GM19455 (cell line): ENCODE measurements around the gene MIGA1.
"Not testable (repeated sequence)": the region's sequence is repeated elsewhere in the genome, so short reads cannot be mapped to it uniquely, and the experiment has no call there.

Experiments
- ATAC-seq: cut with Tn5 transposase; IDR thresholded peaks from one replicate; pipeline ENCODE4 v1.9.1; 2021; ENCODE audit not compliant: unreplicated experiment

MIGA1 gene

GRCh38 chr1:77797991-77798390, 18.5 kb downstream of the MIGA1 start:
- no peak for ATAC-seq

GRCh38 chr1:77802026-77802425, 22.6 kb downstream of the MIGA1 start:
- ATAC-seq = no peak

- ATAC-seq = no peak
Observed at GRCh38 chr1:77803371-77803770, 23.9 kb downstream of the MIGA1 start.

GRCh38 chr1:77809787-77810462, 30.5 kb downstream of the MIGA1 start:
- not testable (repeated sequence) for ATAC-seq

GRCh38 chr1:77811589-77811988, 32.1 kb downstream of the MIGA1 start:
- ATAC-seq = not testable (repeated sequence)

- no peak for ATAC-seq
Observed at GRCh38 chr1:77817368-77818209, 38.1 kb downstream of the MIGA1 start.

- ATAC-seq = no peak
Observed at GRCh38 chr1:77820121-77820520, 40.7 kb downstream of the MIGA1 start.

GRCh38 chr1:77824079-77824478, 44.6 kb downstream of the MIGA1 start:
- ATAC-seq = no peak

- no peak for ATAC-seq
Observed at GRCh38 chr1:77824694-77825093, 45.2 kb downstream of the MIGA1 start.

- no peak for ATAC-seq
Observed at GRCh38 chr1:77825131-77825709, 45.8 kb downstream of the MIGA1 start.

- ATAC-seq = not testable (repeated sequence)
Observed at GRCh38 chr1:77826851-77827250, 47.4 kb downstream of the MIGA1 start.

GRCh38 chr1:77828098-77828497, 48.6 kb downstream of the MIGA1 start:
- ATAC-seq = no peak

GRCh38 chr1:77829851-77830250, 50.4 kb downstream of the MIGA1 start:
- ATAC-seq = no peak

- ATAC-seq = no peak
Observed at GRCh38 chr1:77830946-77831345, 51.5 kb downstream of the MIGA1 start.

GRCh38 chr1:77831566-77831965, 52.1 kb downstream of the MIGA1 start:
- ATAC-seq = no peak

GRCh38 chr1:77831976-77832711, 52.7 kb downstream of the MIGA1 start:
- no peak for ATAC-seq

- ATAC-seq = no peak
Observed at GRCh38 chr1:77832901-77833300, 53.5 kb downstream of the MIGA1 start.

GRCh38 chr1:77833521-77834100, 54.2 kb downstream of the MIGA1 start:
- ATAC-seq = no peak

- ATAC-seq = no peak
Observed at GRCh38 chr1:77834771-77835334, 55.4 kb downstream of the MIGA1 start.

GRCh38 chr1:77841574-77841973, 62.1 kb downstream of the MIGA1 start:
- no peak for ATAC-seq

GRCh38 chr1:77845951-77846350, 66.5 kb downstream of the MIGA1 start:
- no peak for ATAC-seq
